ENCODE measurements around the gene RILPL2. TPM values are rescaled to one million over a fixed set of nuclear protein-coding genes. Genes with fewer than 3 reads are reported as not detected.

RILPL2 gene
- total and polyA plus RNA-seq, 2 of the 13 experiments (the other 11 are each of a cell fraction or from before 2014, with no cell fraction given), result 2.7 to 8.1 TPM

- Histone ChIP-seq H3K36me3 (replicated peaks in 1 of 2; ENCODE audit: control insufficient read depth in 1 of 2, insufficient read depth in 2 of 2, low read length in 2 of 2) (no peaks in the 10 kb centered on the region), H3K9me3 (ENCODE audit: low read length) (no peaks in the 10 kb centered on the region), H3K27me3 (ENCODE audit: control insufficient read depth in 1 of 2, insufficient read depth in 2 of 2, low read length in 2 of 2) (no peaks in the 10 kb centered on the region), H3K4me1 (ENCODE audit: insufficient read depth, low read length) (peaks cover 33% of the 10 kb centered on the region), H4K20me1 (ENCODE audit: insufficient read depth, low read length) (no peaks in the 10 kb centered on the region), H3K79me2 (ENCODE audit: insufficient read depth, low read length) (no peaks in the 10 kb centered on the region), H3K4me3 (replicated peaks in 1 of 3; ENCODE audit: insufficient read depth in 1 of 3, low read depth in 2 of 3, low read length in 3 of 3) (no peak overlapping the region), H3K9ac (ENCODE audit: insufficient read depth, low read depth, low read length) (no peak overlapping the region), H3K4me2 (ENCODE audit: low read depth, low read length) (no peak overlapping the region), H2AFZ (ENCODE audit: low read length) (no peak overlapping the region), H3K27ac (ENCODE audit: extremely low read length, insufficient read depth, low read length) (no peak overlapping the region)
- FAIRE-seq (no peak), DNase-seq (ENCODE audit: low spot score) (no peak), ATAC-seq (no peak)
- intact Hi-C loops (cut with micrococcal nuclease; ENCODE audit: unreplicated experiment) (no loop called here), in situ Hi-C loops (cut with HindIII; ENCODE audit: extremely low pct_ligation_motif_present, low pct_unique_long_range_greater_than_20kb) (no loop called here)
- POLR2A ChIA-PET, result no interaction called here
- no peak for TF ChIP-seq ZNF7 (CRISPR knock-in tag; IDR thresholded peaks at IDR 0.05)
- no peak for TF ChIP-seq ZNF30 (CRISPR knock-in tag; IDR thresholded peaks at IDR 0.05)
- TF ChIP-seq REL (CRISPR knock-in tag; conservative IDR thresholded peaks at IDR 0.05), result no peak
- TF ChIP-seq ZNF441 (CRISPR knock-in tag; IDR thresholded peaks at IDR 0.05; ENCODE audit: borderline replicate concordance), result no peak
- TF ChIP-seq FOXA3 (CRISPR knock-in tag; IDR thresholded peaks at IDR 0.05), result no peak
- TF ChIP-seq DNMT3B (CRISPR knock-in tag; conservative IDR thresholded peaks at IDR 0.05), result no peak
- TF ChIP-seq FOXO4 (CRISPR knock-in tag; conservative IDR thresholded peaks at IDR 0.05), result no peak
- TF ChIP-seq ZNF563 (CRISPR knock-in tag; IDR thresholded peaks at IDR 0.05), result no peak
- TF ChIP-seq EEA1 (CRISPR knock-in tag; IDR thresholded peaks at IDR 0.05; ENCODE audit: borderline replicate concordance), result no peak
- no peak for TF ChIP-seq ZNF44 (CRISPR knock-in tag; IDR thresholded peaks at IDR 0.05)
- TF ChIP-seq WIZ (CRISPR knock-in tag; IDR thresholded peaks at IDR 0.05), result no peak
- TF ChIP-seq ZNF121 (CRISPR knock-in tag; IDR thresholded peaks at IDR 0.05), result no peak
- no peak for TF ChIP-seq ZSCAN20 (CRISPR knock-in tag; IDR thresholded peaks at IDR 0.05; ENCODE audit: borderline replicate concordance)
- no peak for TF ChIP-seq POLR2AphosphoS5 (IDR thresholded peaks at IDR 0.05; ENCODE audit: low read depth, low read length)
- no peak for TF ChIP-seq ZNF770 (CRISPR knock-in tag; IDR thresholded peaks at IDR 0.05)
- no peak for TF ChIP-seq FIP1L1 (IDR thresholded peaks at IDR 0.05; ENCODE audit: borderline replicate concordance, insufficient read depth, low read depth, low read length)
- no peak for TF ChIP-seq ZSCAN31 (CRISPR knock-in tag; IDR thresholded peaks at IDR 0.05; ENCODE audit: low read depth)
- no peak for TF ChIP-seq RCOR2 (CRISPR knock-in tag; IDR thresholded peaks at IDR 0.05)
- no peak for TF ChIP-seq SMAD3 (CRISPR knock-in tag; IDR thresholded peaks at IDR 0.05)
- no peak for TF ChIP-seq ZIK1 (CRISPR knock-in tag; IDR thresholded peaks at IDR 0.05; ENCODE audit: borderline replicate concordance, low read depth)
- WGBS (ENCODE audit: low lambda C conversion rate), result 42% methylated on average over 13 of the region's 13 CpGs
- CTCF ChIA-PET (ENCODE audit: low intra/inter-chr PET ratio, low total read pairs), result no interaction called here
- BruUV-seq (replicated peaks), result no TSS peak
Measured at GRCh38 chr12:123441523-123442164, 5.2 kb upstream of the RILPL2 start.

All from HepG2 (cell line).